NCI-H187 treated with DMSO at 0.1 percent for 48 hours (cell line): Measurements from ENCODE around the gene PURA.

ENCODE experiments used
- DNase-seq: peaks from one replicate; lab custom pipeline; 2025; lab: John Stamatoyannopoulos, UW

PURA gene

DNA sequence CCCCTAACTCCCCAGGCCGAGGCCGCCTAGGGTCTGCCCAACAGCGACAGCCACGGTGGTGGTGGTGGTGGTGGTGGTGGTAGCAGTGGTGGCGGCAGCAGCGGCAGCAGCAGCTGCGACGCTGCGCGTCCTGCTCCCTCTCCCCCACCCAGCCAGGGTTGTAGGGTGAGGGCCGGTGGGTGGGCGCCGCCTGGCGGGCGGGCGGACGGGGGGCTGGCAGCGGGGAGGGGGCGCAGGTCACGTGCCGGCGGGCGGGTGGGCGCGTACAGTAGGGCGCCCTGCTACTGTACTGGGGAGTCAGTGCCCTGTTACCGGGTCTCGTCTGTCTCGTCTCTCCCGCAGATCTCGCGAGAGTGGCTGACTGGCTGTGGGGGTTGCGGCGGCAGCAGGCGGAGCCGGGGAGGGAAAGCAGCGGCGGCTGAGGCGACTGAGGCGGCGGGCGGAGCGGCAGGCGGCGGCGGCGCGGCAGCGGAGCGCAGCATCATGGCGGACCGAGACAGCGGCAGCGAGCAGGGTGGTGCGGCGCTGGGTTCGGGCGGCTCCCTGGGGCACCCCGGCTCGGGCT, at the start of gene PURA:
TSS of gene PURA (plus strand) at position 411 of the 565 bp plus-strand sequence. CDS start at position 484, 73 bp downstream.
- DNase-seq = peak; percentile 52

- DNase-seq = no peak
Measured at GRCh38 chr5:140072812-140073211, 41.1 kb upstream of the PURA start.

DNA sequence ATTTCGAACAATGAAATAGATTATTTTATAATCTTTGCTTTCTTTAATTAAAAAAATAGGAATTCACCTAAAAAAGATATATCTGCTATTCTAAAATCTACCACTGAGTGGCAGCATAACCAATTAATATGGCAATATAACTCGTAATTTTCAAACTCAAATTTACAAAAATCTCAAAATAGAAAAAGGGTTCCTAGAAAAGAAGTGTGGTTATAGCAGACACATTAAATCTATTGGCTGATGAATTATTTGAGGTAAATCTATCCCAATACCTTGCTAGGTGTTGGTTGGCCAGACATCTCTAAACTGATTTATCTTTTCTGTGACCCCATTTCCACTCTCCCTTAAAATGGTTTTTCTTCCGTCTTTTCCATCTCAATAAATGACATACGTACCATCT, 40.6 kb upstream of the PURA start:
- no peak for DNase-seq

DNA sequence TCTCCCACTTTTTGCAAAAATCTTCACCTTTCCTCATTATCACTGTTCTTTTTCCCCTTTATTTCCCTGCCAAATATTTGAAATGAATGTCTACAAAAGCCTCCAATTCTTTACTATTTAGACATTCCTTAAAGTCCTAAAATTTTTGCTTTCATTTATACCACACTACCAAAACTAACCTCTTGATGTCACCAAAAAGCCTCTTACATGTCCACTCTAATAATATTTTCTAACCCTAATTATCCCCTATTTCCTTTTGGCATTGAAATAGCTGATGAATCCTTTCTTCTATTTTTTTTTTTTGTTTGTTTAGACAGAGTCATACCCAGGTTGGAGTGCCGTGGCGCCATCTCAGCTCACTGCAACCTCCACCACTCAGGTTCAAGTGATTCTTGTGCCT, 38.5 kb upstream of the PURA start:
- no peak for DNase-seq

GRCh38 chr5:140076142-140076541, 37.8 kb upstream of the PURA start:
- no peak for DNase-seq

DNA sequence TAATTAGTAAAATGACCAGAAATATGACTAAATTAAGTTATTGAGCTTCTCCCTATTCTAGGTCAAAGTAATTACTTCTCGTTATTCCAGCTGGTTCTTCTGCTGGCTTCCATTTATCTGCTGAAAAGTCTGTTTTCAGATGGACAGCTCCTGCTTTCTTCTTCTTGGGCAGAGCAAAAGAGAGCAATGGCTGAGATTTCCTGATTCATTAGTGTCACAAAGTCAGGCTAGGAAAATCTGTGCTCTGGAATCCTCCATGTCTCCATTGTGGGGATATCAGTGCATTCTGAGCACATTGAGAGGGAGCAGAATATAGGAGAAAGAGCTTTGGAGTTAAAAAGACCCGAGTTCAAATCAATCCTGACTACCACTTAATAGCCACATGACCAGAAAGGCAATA, 37.1 kb upstream of the PURA start:
- no peak for DNase-seq

GRCh38 chr5:140083120-140083519, 30.8 kb upstream of the PURA start:
- DNase-seq = no peak

- DNase-seq = no peak
Measured at GRCh38 chr5:140083650-140084049, 30.3 kb upstream of the PURA start.

- no peak for DNase-seq
Measured at GRCh38 chr5:140084541-140084940, 29.4 kb upstream of the PURA start.

- no peak for DNase-seq
Measured at GRCh38 chr5:140090251-140090650, 23.7 kb upstream of the PURA start.

GRCh38 chr5:140093179-140093578, 20.7 kb upstream of the PURA start:
- no peak for DNase-seq

GRCh38 chr5:140093866-140094265, 20.0 kb upstream of the PURA start:
- no peak for DNase-seq

- DNase-seq = no peak
Measured at GRCh38 chr5:140094889-140095288, 19.0 kb upstream of the PURA start.

DNA sequence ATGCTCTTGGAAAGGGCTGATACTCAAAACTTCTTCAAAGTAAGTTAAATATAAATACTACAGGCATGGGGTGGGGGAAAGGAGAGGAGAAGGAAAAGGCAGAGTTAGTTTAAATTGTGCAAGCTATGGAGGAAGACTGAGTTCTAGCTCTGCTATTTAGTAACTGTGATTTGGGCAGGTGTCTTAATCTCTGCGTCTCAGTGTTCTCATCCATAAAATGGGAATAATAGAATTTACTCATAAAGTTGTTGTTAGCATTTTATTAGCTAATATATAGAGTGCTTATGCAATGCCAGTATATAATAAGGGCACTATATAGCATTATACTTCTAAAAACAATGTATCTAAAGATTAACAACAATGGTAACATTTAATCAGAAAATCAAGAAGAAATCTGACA, 12.7 kb upstream of the PURA start:
- DNase-seq = no peak

- DNase-seq = no peak
Measured at GRCh38 chr5:140103154-140103553, 10.8 kb upstream of the PURA start.

- no peak for DNase-seq
Measured at GRCh38 chr5:140104100-140104499, 9.8 kb upstream of the PURA start.

DNA sequence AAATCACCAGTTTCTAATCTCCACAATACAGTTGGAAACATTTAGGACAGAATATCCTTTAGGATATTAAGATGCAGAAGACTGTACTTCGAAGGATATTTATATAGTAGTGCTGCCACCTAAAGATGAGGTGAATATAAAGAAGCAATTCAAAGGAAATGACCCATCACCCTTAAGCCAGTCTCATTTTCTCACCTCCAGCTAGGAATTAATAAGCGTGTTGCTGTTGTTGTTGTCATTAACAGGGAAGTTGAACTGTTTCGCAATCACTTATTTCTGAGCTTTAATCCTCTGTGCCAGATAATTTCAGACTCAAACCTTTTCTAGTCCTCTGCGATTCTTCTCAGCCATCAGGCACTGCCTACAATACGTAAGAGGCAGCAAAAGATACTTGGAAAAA, 7.8 kb upstream of the PURA start:
- no peak for DNase-seq

- DNase-seq = no peak
Measured at GRCh38 chr5:140106805-140107311, 7.1 kb upstream of the PURA start.

GRCh38 chr5:140107312-140108092, 6.4 kb upstream of the PURA start:
- DNase-seq = peak; percentile 66

- DNase-seq = no peak
Measured at GRCh38 chr5:140108093-140109017, 5.6 kb upstream of the PURA start.

DNA sequence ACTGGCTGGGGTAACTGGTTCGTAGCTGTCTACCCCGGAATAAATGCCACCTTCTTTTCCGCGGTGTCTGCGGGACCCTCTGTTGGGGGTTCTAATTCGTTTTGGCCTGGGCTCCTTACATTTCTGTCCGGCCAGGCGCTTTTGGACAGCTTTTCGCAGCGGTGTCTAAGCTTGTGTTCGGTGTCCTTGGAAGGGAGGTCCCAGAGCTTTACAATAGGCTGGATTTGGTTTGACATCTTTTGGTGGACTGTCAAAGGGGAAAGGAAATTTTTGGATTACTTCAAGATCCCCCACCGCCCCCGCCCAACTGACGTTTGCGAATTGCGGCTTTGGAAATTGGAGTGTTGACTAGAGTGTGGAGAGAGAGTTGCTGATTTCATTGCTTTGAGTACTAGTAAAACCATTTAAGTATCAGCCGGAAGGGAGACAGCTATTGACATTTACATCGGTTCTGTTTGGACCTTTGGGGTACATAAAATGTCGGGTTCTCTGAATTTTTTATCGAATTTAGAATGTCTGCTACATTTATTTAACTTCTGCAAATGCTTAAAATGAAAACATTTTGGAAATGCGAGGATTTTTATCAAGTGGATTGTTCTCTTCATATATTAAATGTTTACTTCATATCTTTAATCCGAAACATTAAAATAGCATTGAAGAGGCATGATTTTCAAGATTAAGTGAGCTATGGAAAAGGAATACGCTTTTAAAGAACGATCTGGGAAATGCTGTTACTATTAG, 4.7 kb upstream of the PURA start:
- no peak for DNase-seq
